ENCODE data around the gene IFNB1.

Gene IFNB1

GRCh38 chr9:21104787-21105186, 27.0 kb upstream of the IFNB1 start:
- H3K4me3 ChIP-seq (replicated peaks in 1 of 2; ENCODE audit: low read depth in 2 of 2, low read length in 2 of 2), result no peak overlapping the region
- TF ChIP-seq CTCF (IDR thresholded peaks at IDR 0.05; ENCODE audit: low read depth, low read length), result no peak
- DNase-seq (ENCODE audit: low read depth in 2 of 2), result no peak

GRCh38 chr9:21102305-21102704, 24.6 kb upstream of the IFNB1 start:
- DNase-seq (ENCODE audit: low read depth in 2 of 2), result peak in 1 of 2 donors; percentile 46
- no peak for TF ChIP-seq CTCF (IDR thresholded peaks at IDR 0.05; ENCODE audit: low read depth, low read length)
- no peak overlapping the region for H3K4me3 ChIP-seq (replicated peaks in 1 of 2; ENCODE audit: low read depth in 2 of 2, low read length in 2 of 2)

- no peak overlapping the region for H3K4me3 ChIP-seq (replicated peaks in 1 of 2; ENCODE audit: low read depth in 2 of 2, low read length in 2 of 2)
- no peak for TF ChIP-seq CTCF (IDR thresholded peaks at IDR 0.05; ENCODE audit: low read depth, low read length)
- DNase-seq (ENCODE audit: low read depth in 2 of 2), result no peak
These were observed 20.1 kb upstream of the IFNB1 start for GRCh38 chr9:21097817-21098216.

GRCh38 chr9:21096901-21097255, 19.1 kb upstream of the IFNB1 start:
- H3K4me3 ChIP-seq (replicated peaks in 1 of 2; ENCODE audit: low read depth in 2 of 2, low read length in 2 of 2), result no peak overlapping the region
- no peak for TF ChIP-seq CTCF (IDR thresholded peaks at IDR 0.05; ENCODE audit: low read depth, low read length)
- DNase-seq (ENCODE audit: low read depth in 2 of 2), result no peak

GRCh38 chr9:21096172-21096900, 18.6 kb upstream of the IFNB1 start:
- no peak overlapping the region for H3K4me3 ChIP-seq (replicated peaks in 1 of 2; ENCODE audit: low read depth in 2 of 2, low read length in 2 of 2)
- peak; percentile 52 to 78 for DNase-seq (ENCODE audit: low read depth in 2 of 2)
- no peak for TF ChIP-seq CTCF (IDR thresholded peaks at IDR 0.05; ENCODE audit: low read depth, low read length)

GRCh38 chr9:21095561-21095960, 17.8 kb upstream of the IFNB1 start:
- no peak overlapping the region for H3K4me3 ChIP-seq (replicated peaks in 1 of 2; ENCODE audit: low read depth in 2 of 2, low read length in 2 of 2)
- TF ChIP-seq CTCF (IDR thresholded peaks at IDR 0.05; ENCODE audit: low read depth, low read length), result no peak
- DNase-seq (ENCODE audit: low read depth in 2 of 2), result no peak

GRCh38 chr9:21086538-21086937, 8.8 kb upstream of the IFNB1 start:
- H3K4me3 ChIP-seq (replicated peaks in 1 of 2; ENCODE audit: low read depth in 2 of 2, low read length in 2 of 2), result no peak overlapping the region
- TF ChIP-seq CTCF (IDR thresholded peaks at IDR 0.05; ENCODE audit: low read depth, low read length), result no peak
- DNase-seq (ENCODE audit: low read depth in 2 of 2), result no peak
